GM12878 (cell line): ENCODE data around the gene ODAPH. TPM values are rescaled to one million over a fixed set of nuclear protein-coding genes. Genes with fewer than 3 reads are reported as not detected.

Experiments
- ATAC-seq: fragments of 200-7000 bp; cut with Tn5 transposase; 3 replicates; pipeline ENCODE4 v1.9.1; 2020; ENCODE audit warnings: mild to moderate bottlenecking, moderate library complexity
- BruUV-seq: library from RNA; stranded (reverse); fragments of 400-500 nt; replicated peaks from 2 replicates; lab custom pipeline; 2021; lab: Mats Ljungman, UMichigan
- CTCF ChIA-PET: fragments of 300-600 bp; sonication (Branson Sonifier 250); formaldehyde crosslinking; extraction: SDS; loops from one replicate; lab custom pipeline; 2021; ENCODE audit warnings: inconsistent platforms; lab: Yijun Ruan, JAX
- POLR2A ChIA-PET: fragments of 350-600 bp; formaldehyde crosslinking; extraction: SDS; loops from one replicate; lab custom pipeline; 2021; ENCODE audit warnings: inconsistent platforms; lab: Charles Lee
- RAD21 ChIA-PET: fragments of 300-600 bp; sonication (Branson Sonifier 250); formaldehyde crosslinking; loops from one replicate; lab custom pipeline; 2023; ENCODE audit warnings: antibody characterized with exemption; ENCODE audit not compliant: unreplicated experiment; lab: Charles Lee
- SMC1A ChIA-PET: fragments of 300-600 bp; sonication (Branson Sonifier 250); formaldehyde crosslinking; loops from one replicate; lab custom pipeline; 2023; ENCODE audit not compliant: unreplicated experiment, uncharacterized antibody; lab: Charles Lee
- DNase-seq: peaks from one replicate; pipeline ENCODE4 v3.0.0-alpha.2; 2011; ENCODE audit warnings: low read depth, low spot score
- FAIRE-seq: peaks from 3 replicates; lab custom pipeline; 2011; peaks lifted over from hg19 to GRCh38; lab: Jason Lieb, UNC
- H2AFZ ChIP-seq: 2 replicates; pipeline ENCODE4 v1.6.0; 2011; ENCODE audit warnings: low read depth, low read length, control low read depth; ENCODE audit not compliant: control insufficient read depth
- H3K27ac ChIP-seq: 2 replicates; pipeline ENCODE4 v1.5.1; 2011; ENCODE audit warnings: control low read depth; ENCODE audit not compliant: control insufficient read depth, insufficient read depth
- H3K27me3 ChIP-seq, 2 experiments: replicated peaks in 1 of 2; 2 replicates each; pipeline versions ENCODE4 v1.6.0 to v1.6.1; 2011; ENCODE audit warnings: low read length in 1 of 2; ENCODE audit not compliant: control insufficient read depth in 2 of 2, insufficient read depth in 2 of 2
- H3K36me3 ChIP-seq, 2 experiments: 2 replicates each; pipeline ENCODE4 v1.5.1; 2011; ENCODE audit warnings: low read length in 1 of 2; ENCODE audit not compliant: control insufficient read depth in 2 of 2, insufficient read depth in 2 of 2
- H3K4me1 ChIP-seq: 2 replicates; pipeline ENCODE4 v1.6.1; 2011; ENCODE audit warnings: mild to moderate bottlenecking, low read length, moderate library complexity, mixed read lengths; ENCODE audit not compliant: control insufficient read depth, insufficient read depth
- H3K4me2 ChIP-seq: 2 replicates; pipeline ENCODE4 v1.6.0; 2011; ENCODE audit warnings: control low read depth; ENCODE audit not compliant: control insufficient read depth, insufficient read depth
- H3K4me3 ChIP-seq: fragments of 200-600 bp; sonication (generic); 2 replicates; pipeline ENCODE4 v1.5.1; 2016
- H3K79me2 ChIP-seq: 2 replicates; pipeline ENCODE4 v1.6.0; 2011; ENCODE audit warnings: low read length; ENCODE audit not compliant: control insufficient read depth, insufficient read depth
- H3K9ac ChIP-seq: 2 replicates; pipeline ENCODE4 v1.8.0; 2011; ENCODE audit warnings: low read length, control low read depth, mixed read lengths; ENCODE audit not compliant: control insufficient read depth, insufficient read depth
- H3K9me3 ChIP-seq: replicated peaks from 3 replicates; pipeline ENCODE4 v1.5.1; 2011; ENCODE audit warnings: mild to moderate bottlenecking, low read length; ENCODE audit not compliant: control insufficient read depth, insufficient read depth
- H4K20me1 ChIP-seq: 2 replicates; pipeline ENCODE4 v1.6.0; 2011; ENCODE audit not compliant: control insufficient read depth, insufficient read depth
- E2F4 ChIP-seq: IDR thresholded peaks from 2 replicates; pipeline ENCODE4 v1.6.1; 2012; ENCODE audit warnings: low read depth, low read length, improper control_type of control experiment
- EGR1 ChIP-seq, 2 experiments: IDR thresholded peaks; 1 replicate in 1 of 2; 2 replicates in 1 of 2; pipeline ENCODE4 v1.6.1; 2011 to 2012; ENCODE audit warnings: low read depth in 2 of 2, low read length in 2 of 2, borderline replicate concordance in 1 of 2, mild to moderate bottlenecking in 1 of 2, moderate library complexity in 1 of 2
- LARP7 ChIP-seq: fragments of 450-650 bp; IDR thresholded peaks from 2 replicates; pipeline ENCODE4 v1.6.1; 2017; ENCODE audit warnings: mild to moderate bottlenecking
- MTA3 ChIP-seq: IDR thresholded peaks from 2 replicates; pipeline ENCODE4 v1.6.1; 2012; ENCODE audit warnings: low read length, inconsistent platforms, borderline replicate concordance
- MYB ChIP-seq: fragments of 150-350 bp; IDR thresholded peaks from 2 replicates; pipeline ENCODE4 v1.6.1; 2014; ENCODE audit warnings: mild to moderate bottlenecking, low read depth, low read length, borderline replicate concordance
- ZBTB40 ChIP-seq: fragments of 450-650 bp; IDR thresholded peaks from 2 replicates; pipeline ENCODE4 v1.6.1; 2016; ENCODE audit warnings: mild to moderate bottlenecking, moderate library complexity, borderline replicate concordance
- ZNF217 ChIP-seq: fragments of 450-650 bp; IDR thresholded peaks from 2 replicates; pipeline ENCODE4 v1.6.1; 2017; ENCODE audit warnings: antibody characterized with exemption, mild to moderate bottlenecking
- WGBS: methylation state at CpG from one replicate; pipeline ENCODE4 v1.1.6; 2016; ENCODE audit warnings: low lambda C conversion rate; ENCODE audit not compliant: insufficient replicate concordance, insufficient coverage; ENCODE audit errors: missing lambda C conversion rate; 5-methylcytosine and 5-hydroxymethylcytosine counted together
- in situ Hi-C: fragments of 300-500 bp; cut with MboI; formaldehyde crosslinking; loops from 9 replicates; pipeline ENCODE4 v1.14.3; 2018; ENCODE audit warnings: mixed read lengths
- intact Hi-C: fragments of 100-400 bp; cut with micrococcal nuclease; formaldehyde crosslinking; loops from one replicate; pipeline ENCODE4 v1.14.2; 2022; ENCODE audit not compliant: unreplicated experiment
- polyA plus RNA-seq, 11 experiments: library from polyadenylated mRNA; depleted of rRNA in 4 of 11; unstranded in 6 of 11; stranded (reverse) in 5 of 11; fragments of >200 nt; fragmentation: Nextera tagmentation in 4 of 11; fragmentation: Illumina TruSeq in 1 of 11; extraction: Ambion mirVana in 4 of 11; extraction: Trizol in 1 of 11; gene quantifications; 1 replicate in 1 of 11; 2 replicates in 10 of 11; pipeline versions ENCODE4 v1.2.1 to v1.2.3, GENCODE V29; 2011 to 2016; ENCODE audit warnings: inconsistent platforms in 2 of 11, missing spikeins in 2 of 11, low read depth in 1 of 11
- total RNA-seq, 4 experiments: library from RNA; depleted of rRNA in 3 of 4; stranded (reverse); fragments of >200 nt in 3 of 4; fragmentation: Illumina TruSeq in 1 of 4; extraction: Trizol in 1 of 4; gene quantifications; 2 replicates each; pipeline versions ENCODE4 v1.2.1 to v1.2.3, GENCODE V29; 2013 to 2021

ODAPH gene
- total and polyA plus RNA-seq, 10 of the 15 experiments (the other 5 are each of a cell fraction or from before 2014, with no cell fraction given): 0.06 to 0.13 (median 0.12) TPM; not detected in 6

GRCh38 chr4:75564023-75564422 lies 8.2 kb downstream of the ODAPH start:
- no peaks in the 10 kb centered on the region; a peak in 1 of 4 replicates for H3K27me3 ChIP-seq
- FAIRE-seq (no peak), ATAC-seq (no peak), DNase-seq (no peak)
- no peak overlapping the region for H3K4me2 ChIP-seq
- CTCF ChIA-PET: no interaction called here
- H3K36me3 ChIP-seq: no peaks in the 10 kb centered on the region
- WGBS: 64% methylated on average over 11 of the region's 11 CpGs
- no TSS peak for BruUV-seq
- in situ Hi-C loops (no loop called here), intact Hi-C loops (no loop called here)
- no peaks in the 10 kb centered on the region for H3K79me2 ChIP-seq
- H3K4me1 ChIP-seq: no peaks in the 10 kb centered on the region
- H4K20me1 ChIP-seq: no peaks in the 10 kb centered on the region
- no peak overlapping the region for H3K4me3 ChIP-seq
- SMC1A ChIA-PET: no interaction called here
- POLR2A ChIA-PET: no interaction called here
- TF ChIP-seq MTA3 (no peak), EGR1 (IDR thresholded peaks at IDR 0.05; ENCODE audit: borderline replicate concordance in 1 of 2, low read depth in 2 of 2, low read length in 2 of 2) (no peak), ZBTB40 (no peak), E2F4 (no peak), LARP7 (no peak), ZNF217 (no peak), MYB (no peak)
- no peaks in the 10 kb centered on the region for H3K9me3 ChIP-seq
- H3K27ac ChIP-seq: no peak overlapping the region
- RAD21 ChIA-PET: no interaction called here
- H2AFZ ChIP-seq: no peak overlapping the region
- no peak overlapping the region for H3K9ac ChIP-seq
